Measurements from ENCODE around the gene KIAA0513. TPM values are rescaled to one million over a fixed set of nuclear protein-coding genes. Genes with fewer than 3 reads are reported as not detected.
"Not testable (repeated sequence)": the region's sequence is repeated elsewhere in the genome, so short reads cannot be mapped to it uniquely, and the experiment has no call there.

The KIAA0513 gene
- total RNA-seq, 1 donor from 2014 or later = 0.62 TPM

DNA sequence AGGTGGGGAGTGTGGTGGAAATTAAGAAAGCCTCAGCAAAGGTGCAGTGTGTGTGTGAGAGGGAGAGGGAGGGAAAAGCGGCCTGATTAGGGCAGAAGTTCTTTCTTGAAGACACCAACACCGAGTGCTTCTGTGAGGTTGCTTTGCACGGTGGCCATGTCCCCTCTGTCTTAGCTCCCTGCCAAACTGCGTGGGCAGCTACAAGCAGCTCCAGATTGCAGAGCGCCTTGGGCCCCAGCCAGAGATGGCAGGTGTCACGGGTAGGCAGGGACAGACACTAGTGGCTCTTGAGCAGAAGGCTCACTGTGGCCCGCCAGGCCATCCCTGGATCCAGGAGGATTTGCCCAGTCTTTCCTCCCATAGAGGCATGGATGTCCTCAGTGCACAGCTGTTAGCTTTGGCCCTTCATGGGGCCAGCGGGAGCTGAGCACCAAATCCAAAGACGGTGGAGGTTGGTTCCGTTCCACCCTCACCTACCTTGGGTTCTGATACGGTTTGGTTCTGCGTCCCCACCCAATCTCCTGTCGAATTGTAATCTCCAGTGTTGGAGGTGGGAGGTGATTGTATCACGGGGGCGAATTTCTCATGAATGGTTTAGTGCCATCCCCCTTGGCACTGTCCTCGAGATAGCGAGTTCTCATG lies 21.4 kb downstream of the KIAA0513 start:
- Mint-ChIP-seq H3K36me3 (ENCODE audit: low read depth) (no peaks in the 10 kb centered on the region), H3K27ac (no peak overlapping the region), H3K27me3 (peaks cover 32% of the 10 kb centered on the region), H3K4me1 (no peaks in the 10 kb centered on the region), H3K4me3 (no peak overlapping the region), H3K9me3 (no peaks in the 10 kb centered on the region)
- TF ChIP-seq, protein P1, sequence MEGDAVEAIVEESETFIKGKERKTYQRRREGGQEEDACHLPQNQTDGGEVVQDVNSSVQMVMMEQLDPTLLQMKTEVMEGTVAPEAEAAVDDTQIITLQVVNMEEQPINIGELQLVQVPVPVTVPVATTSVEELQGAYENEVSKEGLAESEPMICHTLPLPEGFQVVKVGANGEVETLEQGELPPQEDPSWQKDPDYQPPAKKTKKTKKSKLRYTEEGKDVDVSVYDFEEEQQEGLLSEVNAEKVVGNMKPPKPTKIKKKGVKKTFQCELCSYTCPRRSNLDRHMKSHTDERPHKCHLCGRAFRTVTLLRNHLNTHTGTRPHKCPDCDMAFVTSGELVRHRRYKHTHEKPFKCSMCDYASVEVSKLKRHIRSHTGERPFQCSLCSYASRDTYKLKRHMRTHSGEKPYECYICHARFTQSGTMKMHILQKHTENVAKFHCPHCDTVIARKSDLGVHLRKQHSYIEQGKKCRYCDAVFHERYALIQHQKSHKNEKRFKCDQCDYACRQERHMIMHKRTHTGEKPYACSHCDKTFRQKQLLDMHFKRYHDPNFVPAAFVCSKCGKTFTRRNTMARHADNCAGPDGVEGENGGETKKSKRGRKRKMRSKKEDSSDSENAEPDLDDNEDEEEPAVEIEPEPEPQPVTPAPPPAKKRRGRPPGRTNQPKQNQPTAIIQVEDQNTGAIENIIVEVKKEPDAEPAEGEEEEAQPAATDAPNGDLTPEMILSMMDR (IDR thresholded peaks at IDR 0.05) = no peak
- CTCF ChIA-PET = no interaction called here
- DNase-seq (no peak), ATAC-seq (ENCODE audit: low read depth) (no peak)
- intact Hi-C loops (cut with micrococcal nuclease) = no loop called here
- POLR2A ChIA-PET = no interaction called here

DNA sequence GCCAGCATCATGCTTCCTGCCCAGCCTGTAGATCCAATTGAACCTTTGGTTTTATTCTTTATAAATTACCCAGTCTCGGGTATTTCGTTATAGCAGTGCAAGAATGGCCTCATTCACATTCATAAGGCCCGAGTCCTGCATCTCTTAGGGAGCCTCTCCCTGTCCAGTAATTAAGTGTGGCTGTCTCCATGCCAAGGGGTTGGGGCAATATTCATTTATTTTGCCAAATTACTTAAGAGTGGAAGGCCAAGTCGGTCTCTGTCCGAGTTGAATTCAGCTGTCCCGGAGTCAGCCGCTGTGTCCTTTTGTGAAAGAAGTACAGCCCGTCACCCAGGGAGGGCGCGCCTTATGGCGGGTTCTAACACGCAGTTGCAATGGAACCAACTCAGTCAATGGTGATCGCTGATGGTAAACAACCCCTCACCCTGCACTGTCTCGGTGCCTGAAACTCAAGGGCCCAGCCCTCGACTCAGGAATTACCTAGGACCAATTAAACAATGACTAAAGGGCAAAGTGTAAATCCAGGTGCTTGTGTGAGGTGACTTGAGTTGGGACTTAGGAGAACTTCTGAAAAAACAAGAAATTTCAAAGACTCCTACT lies 22.2 kb downstream of the KIAA0513 start:
- H3K4me1 Mint-ChIP-seq = peaks cover 2% of the 10 kb centered on the region
- TF ChIP-seq, protein P1 (IDR thresholded peaks at IDR 0.05) = no peak
- no peak for ATAC-seq (ENCODE audit: low read depth)
- no peaks in the 10 kb centered on the region for H3K9me3 Mint-ChIP-seq
- no peak overlapping the region for H3K4me3 Mint-ChIP-seq
- H3K27ac Mint-ChIP-seq = no peak overlapping the region
- peaks cover 31% of the 10 kb centered on the region for H3K27me3 Mint-ChIP-seq
- H3K36me3 Mint-ChIP-seq (ENCODE audit: low read depth) = no peaks in the 10 kb centered on the region
- intact Hi-C loops (cut with micrococcal nuclease) = no loop called here
- ChIA-PET POLR2A (no interaction called here), CTCF (no interaction called here)
- no peak for DNase-seq

DNA sequence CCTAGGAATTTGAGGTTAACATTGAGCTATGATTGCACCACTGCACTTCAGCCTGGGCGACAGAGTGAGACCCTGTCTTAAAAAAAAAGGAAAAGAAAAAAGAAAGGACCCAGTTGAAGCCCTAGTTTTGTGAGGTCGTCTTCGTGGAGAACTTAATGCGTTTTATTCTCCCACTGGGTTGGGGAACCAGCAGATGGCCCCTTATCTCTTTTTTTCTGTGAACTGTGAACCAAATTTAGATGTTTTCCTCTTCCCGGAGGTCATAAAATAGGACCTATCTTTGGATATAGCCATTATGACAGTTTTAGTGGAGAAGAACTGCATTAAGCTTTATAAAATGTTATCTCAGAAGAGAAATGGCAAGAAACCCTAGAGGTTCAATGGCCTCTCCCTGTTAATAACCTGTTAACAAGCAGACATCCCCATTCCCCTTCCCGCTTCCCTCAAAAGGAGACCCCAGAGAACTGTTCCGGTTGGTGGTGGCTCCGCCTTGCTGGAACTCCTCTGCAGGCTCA lies 23.5 kb downstream of the KIAA0513 start:
- Mint-ChIP-seq H3K36me3 (ENCODE audit: low read depth) (no peaks in the 10 kb centered on the region), H3K9me3 (no peaks in the 10 kb centered on the region), H3K4me3 (no peak overlapping the region), H3K27me3 (peaks cover 28% of the 10 kb centered on the region), H3K27ac (no peak overlapping the region), H3K4me1 (peaks cover 14% of the 10 kb centered on the region)
- DNase-seq (no peak), ATAC-seq (ENCODE audit: low read depth) (no peak)
- intact Hi-C loops (cut with micrococcal nuclease) = no loop called here
- ChIA-PET POLR2A (no interaction called here), CTCF (interaction anchor here (0.7 kb wide), 1 partner anchor 80 kb away, joined by 3 read pairs; no protein-coding TSS in a partner anchor)
- TF ChIP-seq, protein P1 (IDR thresholded peaks at IDR 0.05) = no peak

DNA sequence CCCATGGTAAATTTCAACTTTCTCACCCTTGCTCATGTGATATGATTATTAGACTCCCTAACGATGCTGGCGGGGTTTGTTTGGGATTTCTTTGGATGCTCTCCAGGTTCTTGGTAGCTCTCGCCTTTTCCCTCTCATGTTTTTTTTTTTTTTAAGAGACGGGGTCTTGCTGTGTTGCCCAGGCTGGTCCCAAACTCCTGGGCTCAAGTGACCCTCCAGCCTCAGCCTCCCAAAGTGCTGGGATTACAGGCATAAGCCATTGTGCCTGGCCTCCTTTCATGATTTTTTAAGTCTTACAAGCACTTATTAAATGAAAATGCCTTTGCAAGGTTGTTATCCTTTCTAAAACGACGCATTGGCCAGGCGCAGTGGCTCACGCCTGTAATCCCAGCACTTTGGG lies 24.1 kb downstream of the KIAA0513 start:
- intact Hi-C loops (cut with micrococcal nuclease) = no loop called here
- H3K4me1 Mint-ChIP-seq = peaks cover 19% of the 10 kb centered on the region
- TF ChIP-seq, protein P1 (IDR thresholded peaks at IDR 0.05) = no peak
- no peak overlapping the region for H3K27ac Mint-ChIP-seq
- H3K4me3 Mint-ChIP-seq = no peak overlapping the region
- H3K27me3 Mint-ChIP-seq = peaks cover 27% of the 10 kb centered on the region
- ChIA-PET CTCF (no interaction called here), POLR2A (no interaction called here)
- no peaks in the 10 kb centered on the region for H3K9me3 Mint-ChIP-seq
- DNase-seq = no peak
- H3K36me3 Mint-ChIP-seq (ENCODE audit: low read depth) = no peaks in the 10 kb centered on the region
- no peak for ATAC-seq (ENCODE audit: low read depth)

DNA sequence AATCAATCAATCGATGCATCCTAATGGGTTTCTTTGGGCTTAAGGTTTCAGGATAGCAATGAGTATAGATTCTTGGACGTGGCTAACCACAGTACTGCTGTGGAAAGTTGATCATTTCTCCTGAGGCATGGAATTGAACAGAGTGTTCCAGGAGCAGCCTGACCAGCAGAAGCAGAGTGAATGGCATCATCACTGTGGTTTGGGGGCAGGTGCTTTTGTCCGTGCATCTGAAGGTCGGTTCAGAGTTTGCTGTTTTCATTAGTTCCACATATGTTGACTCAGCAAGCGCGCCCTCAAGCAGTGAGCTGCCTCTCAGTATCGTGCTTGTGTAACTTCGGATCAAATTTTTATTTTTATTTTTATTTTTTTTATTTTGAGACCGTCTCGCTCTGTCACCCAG lies 24.9 kb downstream of the KIAA0513 start:
- POLR2A ChIA-PET = no interaction called here
- intact Hi-C loops (cut with micrococcal nuclease) = no loop called here
- no peak overlapping the region for H3K27ac Mint-ChIP-seq

DNA sequence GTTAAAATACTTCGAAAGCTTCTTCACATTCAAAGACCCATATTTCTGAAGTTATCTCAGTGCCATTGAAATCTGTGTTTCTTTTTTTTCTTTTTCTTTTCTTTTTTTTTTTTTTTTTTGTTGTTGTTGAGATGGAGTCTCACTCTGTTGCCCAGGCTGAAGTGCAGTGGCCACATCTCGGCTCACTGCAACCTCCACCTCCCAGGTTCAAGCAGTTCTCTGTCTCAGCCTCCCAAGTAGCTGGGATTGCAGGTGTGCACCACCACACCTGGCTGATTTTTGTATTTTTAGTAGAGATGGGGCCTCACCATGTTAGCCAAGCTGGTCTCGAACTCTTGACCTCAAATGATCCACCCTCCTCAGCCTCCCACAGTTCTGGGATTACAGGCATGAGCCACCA lies 26.7 kb downstream of the KIAA0513 start:
- POLR2A ChIA-PET = interaction anchor here (1.7 kb wide), 1 partner anchor 43 kb away, joined by 4 read pairs; the partner anchor contains the start of gene ZDHHC7

More for the DNA sequence above, 24.9 kb downstream of the KIAA0513 start:
- no peak overlapping the region for H3K4me3 Mint-ChIP-seq
- DNase-seq (no peak), ATAC-seq (ENCODE audit: low read depth) (no peak)
- H3K27me3 Mint-ChIP-seq = peaks cover 27% of the 10 kb centered on the region
- H3K36me3 Mint-ChIP-seq (ENCODE audit: low read depth) = no peaks in the 10 kb centered on the region
- no peaks in the 10 kb centered on the region for H3K9me3 Mint-ChIP-seq
- H3K4me1 Mint-ChIP-seq = peaks cover 28% of the 10 kb centered on the region
- CTCF ChIA-PET = no interaction called here
- TF ChIP-seq, protein P1 (IDR thresholded peaks at IDR 0.05) = no peak

More for the DNA sequence above, 26.7 kb downstream of the KIAA0513 start:
- H3K27ac Mint-ChIP-seq; H3K9me3 Mint-ChIP-seq; H3K36me3 Mint-ChIP-seq (ENCODE audit: low read depth); ATAC-seq (ENCODE audit: low read depth); DNase-seq; H3K4me3 Mint-ChIP-seq: not testable (repeated sequence)
- intact Hi-C loops (cut with micrococcal nuclease) = loop anchor here (2.0 kb wide), 1 partner anchor 26 kb away; no protein-coding TSS in a partner anchor
- peaks cover 14% of the 10 kb centered on the region for H3K27me3 Mint-ChIP-seq
- CTCF ChIA-PET = interaction anchor here (0.7 kb wide), 1 partner anchor 12 kb away, joined by 3 read pairs; no protein-coding TSS in a partner anchor
- peaks cover 38% of the 10 kb centered on the region for H3K4me1 Mint-ChIP-seq
